Endodermal cell (in vitro differentiated cells): ENCODE measurements around the gene CDC42. TPM values are rescaled to one million over a fixed set of nuclear protein-coding genes. Genes with fewer than 3 reads are reported as not detected.
A peak's percentile ranks its signal among the peaks of the same experiment; 100 is the strongest.

Experiments used
- DNase-seq: peaks from one replicate; pipeline ENCODE4 v3.0.0-alpha.2; 2017
- H3K27ac ChIP-seq: 2 replicates; pipeline ENCODE4 v1.5.1; 2013; ENCODE audit warnings: mild to moderate bottlenecking, low read depth, low read length, moderate library complexity
- H3K27me3 ChIP-seq: 2 replicates; pipeline ENCODE4 v1.6.1; 2013; ENCODE audit warnings: mild to moderate bottlenecking, low read length, moderate library complexity; ENCODE audit not compliant: insufficient read depth, control insufficient read depth, poor library complexity, severe bottlenecking
- H3K36me3 ChIP-seq: 2 replicates; pipeline ENCODE4 v1.7.0; 2013; ENCODE audit warnings: mild to moderate bottlenecking, low read length, moderate library complexity; ENCODE audit not compliant: control insufficient read depth, insufficient read depth
- H3K4me1 ChIP-seq: one replicate; pipeline ENCODE4 v1.7.0; 2013; ENCODE audit warnings: low read length; ENCODE audit not compliant: control insufficient read depth, insufficient read depth
- H3K4me3 ChIP-seq: 2 replicates; pipeline ENCODE4 v1.5.1; 2013; ENCODE audit warnings: mild to moderate bottlenecking, low read length, moderate library complexity
- H3K9ac ChIP-seq: 2 replicates; pipeline ENCODE4 v1.6.1; 2013; ENCODE audit warnings: mild to moderate bottlenecking, low read length, moderate library complexity; ENCODE audit not compliant: poor library complexity, severe bottlenecking; ENCODE audit errors: extremely low read depth
- H3K9me3 ChIP-seq: 2 replicates; pipeline ENCODE4 v1.6.1; 2013; ENCODE audit warnings: mild to moderate bottlenecking, low read length, moderate library complexity; ENCODE audit not compliant: control insufficient read depth
- H3K27ac Mint-ChIP-seq: 2 replicates; pipeline ENCODE4 v1.8.0; 2020; ENCODE audit warnings: mixed read lengths
- H3K27me3 Mint-ChIP-seq: 2 replicates; pipeline ENCODE4 v1.8.0; 2021; ENCODE audit warnings: mild to moderate bottlenecking, mixed read lengths; ENCODE audit not compliant: insufficient read depth
- H3K36me3 Mint-ChIP-seq: 2 replicates; pipeline ENCODE4 v1.8.0; 2020; ENCODE audit warnings: low read depth, mixed read lengths
- H3K4me1 Mint-ChIP-seq: 2 replicates; pipeline ENCODE4 v1.8.0; 2020; ENCODE audit warnings: mixed read lengths
- H3K4me3 Mint-ChIP-seq: 2 replicates; pipeline ENCODE4 v1.8.0; 2020; ENCODE audit warnings: mild to moderate bottlenecking, moderate library complexity, mixed read lengths
- H3K9me3 Mint-ChIP-seq: 2 replicates; pipeline ENCODE4 v1.8.0; 2020; ENCODE audit warnings: mild to moderate bottlenecking, mixed read lengths
- WGBS, 2 experiments: methylation state at CpG; one replicate each; pipeline versions ENCODE4 v1.1.5 to v1.1.7; 2013; ENCODE audit warnings: missing lambda C conversion rate in 2 of 2, mixed read lengths in 1 of 2; ENCODE audit not compliant: insufficient coverage in 1 of 2, insufficient read length in 1 of 2; 5-methylcytosine and 5-hydroxymethylcytosine counted together
- total RNA-seq, 2 donors: library from RNA; stranded (reverse); fragmentation: NEBNext Ultra II Directional in 1 of 2; extraction: Animal tissue kit (Norgen Biotek cat#: 25700) in 1 of 2; gene quantifications; 2 replicates in 1 of 2; 3 replicates in 1 of 2; pipeline ENCODE4 v1.2.1, GENCODE V29; 2021
- TF ChIP-seq, protein P1 (sequence below): fragments of 200-600 bp; sonication (generic); conservative IDR thresholded peaks from 2 replicates; pipeline ENCODE4 v1.5.0; 2021; ENCODE audit warnings: antibody characterized with exemption, mild to moderate bottlenecking

CDC42 gene
- total RNA-seq, 2 donors from 2014 or later: 274 to 283 TPM

DNA sequence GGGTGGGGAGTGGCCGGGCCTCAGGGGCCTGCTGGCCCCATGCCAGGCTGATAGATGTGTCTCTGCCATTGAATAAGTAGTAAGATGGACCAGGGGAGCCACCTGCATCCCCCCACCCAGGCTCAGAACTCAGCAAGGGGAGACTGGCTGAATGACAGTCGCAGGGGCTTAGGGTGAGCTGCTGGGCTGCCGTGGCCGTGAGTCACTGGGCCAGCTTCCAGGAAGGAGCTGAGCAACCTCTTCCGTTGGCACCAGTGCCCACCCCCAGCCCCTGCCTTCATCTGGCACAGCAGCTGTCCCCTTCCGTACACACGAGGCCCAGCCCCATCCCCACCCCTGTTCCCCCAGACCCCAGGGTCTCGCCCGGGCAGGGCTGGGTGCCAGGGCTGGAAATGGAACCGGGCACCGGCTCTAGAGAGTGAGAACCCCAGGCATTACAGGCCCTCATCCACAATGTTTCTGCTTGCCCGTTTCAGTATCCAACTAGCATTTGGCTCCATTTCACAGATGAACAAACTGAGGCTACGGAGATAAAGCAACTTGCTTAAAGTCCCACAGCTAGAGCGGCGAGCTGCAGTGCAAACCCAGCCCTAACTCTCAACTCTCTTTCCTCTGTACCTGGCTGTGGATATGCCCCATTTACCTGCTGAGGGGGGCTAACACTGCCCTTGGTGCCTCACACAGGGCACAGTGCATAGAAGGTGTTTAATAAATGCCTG lies 80.2 kb downstream of the CDC42 start:
- WGBS, 2 experiments: 88 to 89% methylated on average over 8 to 15 of the region's 15 CpGs
- H3K27me3 Mint-ChIP-seq: no peaks in the 10 kb centered on the region
- Histone ChIP-seq H3K27ac (no peak overlapping the region), H3K27me3 (no peaks in the 10 kb centered on the region), H3K9me3 (no peaks in the 10 kb centered on the region), H3K4me3 (no peak overlapping the region), H3K36me3 (no peaks in the 10 kb centered on the region), H3K4me1 (peaks cover 7% of the 10 kb centered on the region), H3K9ac (no peak overlapping the region)
- H3K4me1 Mint-ChIP-seq: peaks cover 8% of the 10 kb centered on the region
- no peak overlapping the region for H3K27ac Mint-ChIP-seq
- DNase-seq: no peak
- no peak overlapping the region for H3K4me3 Mint-ChIP-seq
- TF ChIP-seq, protein P1, sequence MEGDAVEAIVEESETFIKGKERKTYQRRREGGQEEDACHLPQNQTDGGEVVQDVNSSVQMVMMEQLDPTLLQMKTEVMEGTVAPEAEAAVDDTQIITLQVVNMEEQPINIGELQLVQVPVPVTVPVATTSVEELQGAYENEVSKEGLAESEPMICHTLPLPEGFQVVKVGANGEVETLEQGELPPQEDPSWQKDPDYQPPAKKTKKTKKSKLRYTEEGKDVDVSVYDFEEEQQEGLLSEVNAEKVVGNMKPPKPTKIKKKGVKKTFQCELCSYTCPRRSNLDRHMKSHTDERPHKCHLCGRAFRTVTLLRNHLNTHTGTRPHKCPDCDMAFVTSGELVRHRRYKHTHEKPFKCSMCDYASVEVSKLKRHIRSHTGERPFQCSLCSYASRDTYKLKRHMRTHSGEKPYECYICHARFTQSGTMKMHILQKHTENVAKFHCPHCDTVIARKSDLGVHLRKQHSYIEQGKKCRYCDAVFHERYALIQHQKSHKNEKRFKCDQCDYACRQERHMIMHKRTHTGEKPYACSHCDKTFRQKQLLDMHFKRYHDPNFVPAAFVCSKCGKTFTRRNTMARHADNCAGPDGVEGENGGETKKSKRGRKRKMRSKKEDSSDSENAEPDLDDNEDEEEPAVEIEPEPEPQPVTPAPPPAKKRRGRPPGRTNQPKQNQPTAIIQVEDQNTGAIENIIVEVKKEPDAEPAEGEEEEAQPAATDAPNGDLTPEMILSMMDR: no peak
- H3K36me3 Mint-ChIP-seq: no peaks in the 10 kb centered on the region
- H3K9me3 Mint-ChIP-seq: no peaks in the 10 kb centered on the region

DNA sequence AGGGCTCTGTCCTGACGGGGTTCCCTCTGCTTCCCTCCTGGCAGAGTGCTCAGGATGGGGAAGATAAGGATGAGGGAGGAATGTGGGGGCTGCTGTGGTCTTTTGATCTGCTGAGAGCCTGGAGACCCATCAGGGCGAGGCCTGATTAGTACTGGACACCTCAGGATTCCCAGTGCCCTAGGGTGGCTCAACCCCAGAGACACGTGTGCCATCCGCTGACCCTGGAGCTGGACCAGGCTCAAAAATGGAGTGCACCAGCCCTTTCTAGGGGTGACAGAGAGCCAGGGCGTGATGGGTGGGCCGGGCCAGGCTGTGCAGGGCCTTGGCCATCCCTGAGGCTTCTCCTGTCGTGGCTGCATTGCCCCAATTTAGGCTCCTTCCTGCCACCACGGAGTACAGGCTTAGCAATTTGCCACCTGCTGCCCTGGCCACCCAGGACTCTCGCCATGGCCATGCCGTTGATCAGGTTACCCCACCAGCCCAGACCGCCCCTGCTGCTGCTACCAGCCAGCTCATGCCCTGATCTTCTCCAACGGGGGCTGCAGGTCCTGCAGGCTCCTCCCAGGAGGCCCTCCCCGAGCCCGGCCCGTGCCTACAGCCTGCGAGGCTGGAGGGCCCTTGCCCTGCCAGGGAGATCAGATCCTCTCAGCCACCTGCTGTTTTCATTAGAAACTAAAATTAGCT lies 80.9 kb downstream of the CDC42 start:
- Histone ChIP-seq H3K4me3 (no peak overlapping the region), H3K27ac (no peak overlapping the region), H3K36me3 (no peaks in the 10 kb centered on the region), H3K4me1 (peaks cover 7% of the 10 kb centered on the region), H3K9me3 (no peaks in the 10 kb centered on the region), H3K9ac (no peak overlapping the region), H3K27me3 (no peaks in the 10 kb centered on the region)
- Mint-ChIP-seq H3K27me3 (no peaks in the 10 kb centered on the region), H3K9me3 (no peaks in the 10 kb centered on the region), H3K4me1 (peaks cover 8% of the 10 kb centered on the region), H3K27ac (no peak overlapping the region), H3K4me3 (no peak overlapping the region), H3K36me3 (no peaks in the 10 kb centered on the region)
- 73% methylated on average over 14 to 16 of the region's 16 CpGs for WGBS, 2 experiments
- TF ChIP-seq, protein P1: no peak
- DNase-seq: peak; percentile 69

DNA sequence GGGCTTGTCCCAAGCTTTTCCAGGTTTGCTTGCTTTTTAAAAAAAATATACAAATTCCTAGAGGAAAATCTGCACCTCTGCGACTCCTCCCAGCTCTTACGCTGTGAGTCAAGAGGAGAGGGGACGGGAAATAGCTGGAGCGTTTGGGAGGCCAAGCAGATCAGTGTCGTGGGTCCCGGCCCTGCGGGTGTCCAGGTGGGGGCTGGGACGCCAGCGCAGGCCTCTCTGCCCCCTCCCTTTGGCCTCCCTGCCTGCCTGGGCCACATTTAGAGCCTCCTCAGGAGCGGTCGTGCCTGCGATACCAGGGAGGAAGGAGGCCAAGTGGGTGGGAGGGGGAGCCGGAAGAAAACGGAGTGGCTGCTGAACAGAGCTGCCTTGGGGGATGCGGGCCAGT lies 81.4 kb downstream of the CDC42 start:
- no peak overlapping the region for H3K27ac Mint-ChIP-seq

More for the DNA sequence above, 81.4 kb downstream of the CDC42 start:
- TF ChIP-seq, protein P1: no peak
- Histone ChIP-seq H3K36me3 (no peaks in the 10 kb centered on the region), H3K27ac (no peak overlapping the region), H3K9me3 (no peaks in the 10 kb centered on the region), H3K4me3 (no peak overlapping the region), H3K27me3 (no peaks in the 10 kb centered on the region), H3K9ac (no peak overlapping the region), H3K4me1 (peaks cover 7% of the 10 kb centered on the region)
- no peaks in the 10 kb centered on the region for H3K9me3 Mint-ChIP-seq
- WGBS, 2 experiments: 46 to 80% methylated on average over 1 to 15 of the region's 15 CpGs
- no peaks in the 10 kb centered on the region for H3K36me3 Mint-ChIP-seq
- peaks cover 8% of the 10 kb centered on the region for H3K4me1 Mint-ChIP-seq
- no peak overlapping the region for H3K4me3 Mint-ChIP-seq
- H3K27me3 Mint-ChIP-seq: no peaks in the 10 kb centered on the region
- DNase-seq: no peak
